Measurements from ENCODE around the gene RDH16. TPM values are rescaled to one million over a fixed set of nuclear protein-coding genes. Genes with fewer than 3 reads are reported as not detected.
"Not testable (repeated sequence)": the region's sequence is repeated elsewhere in the genome, so short reads cannot be mapped to it uniquely, and the experiment has no call there.

The RDH16 gene
- total RNA-seq, 2 donors from 2014 or later, result 1.1 to 3.0 TPM

DNA sequence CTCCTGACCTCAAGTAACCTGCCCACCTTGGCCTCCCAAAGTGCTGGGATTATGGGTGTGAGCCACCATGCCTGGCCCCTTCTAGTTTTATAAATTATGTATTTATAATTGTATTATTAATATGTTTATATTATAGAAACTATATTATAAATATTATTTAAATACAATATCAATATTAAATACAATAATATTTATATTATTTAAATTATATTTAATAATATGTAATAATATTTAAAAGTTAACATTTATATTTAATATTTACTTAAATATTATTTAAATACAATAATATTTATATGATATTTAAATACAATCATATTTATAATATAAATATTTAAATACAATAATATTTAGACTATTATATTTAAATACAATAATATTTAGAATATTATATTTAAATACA lies 43.2 kb downstream of the RDH16 start:
- Mint-ChIP-seq H3K9me3 (peaks cover 32% of the 10 kb centered on the region), H3K4me1 (no peaks in the 10 kb centered on the region), H3K36me3 (ENCODE audit: low read depth) (no peaks in the 10 kb centered on the region), H3K27me3 (ENCODE audit: insufficient read depth) (no peaks in the 10 kb centered on the region), H3K4me3 (no peak overlapping the region), H3K27ac (no peak overlapping the region)
- Histone ChIP-seq H3K9ac (ENCODE audit: extremely low read depth, low read length, poor library complexity, severe bottlenecking) (no peak overlapping the region), H3K27me3 (ENCODE audit: control insufficient read depth, insufficient read depth, low read length, poor library complexity, severe bottlenecking) (no peaks in the 10 kb centered on the region), H3K27ac (ENCODE audit: low read depth, low read length) (no peak overlapping the region), H3K36me3 (ENCODE audit: control insufficient read depth, insufficient read depth, low read length) (no peaks in the 10 kb centered on the region), H3K4me3 (ENCODE audit: low read length) (no peak overlapping the region), H3K9me3 (ENCODE audit: control insufficient read depth, low read length) (peaks cover 19% of the 10 kb centered on the region), H3K4me1 (ENCODE audit: control insufficient read depth, insufficient read depth, low read length) (no peaks in the 10 kb centered on the region)
- no peak for DNase-seq
- TF ChIP-seq, protein P1, sequence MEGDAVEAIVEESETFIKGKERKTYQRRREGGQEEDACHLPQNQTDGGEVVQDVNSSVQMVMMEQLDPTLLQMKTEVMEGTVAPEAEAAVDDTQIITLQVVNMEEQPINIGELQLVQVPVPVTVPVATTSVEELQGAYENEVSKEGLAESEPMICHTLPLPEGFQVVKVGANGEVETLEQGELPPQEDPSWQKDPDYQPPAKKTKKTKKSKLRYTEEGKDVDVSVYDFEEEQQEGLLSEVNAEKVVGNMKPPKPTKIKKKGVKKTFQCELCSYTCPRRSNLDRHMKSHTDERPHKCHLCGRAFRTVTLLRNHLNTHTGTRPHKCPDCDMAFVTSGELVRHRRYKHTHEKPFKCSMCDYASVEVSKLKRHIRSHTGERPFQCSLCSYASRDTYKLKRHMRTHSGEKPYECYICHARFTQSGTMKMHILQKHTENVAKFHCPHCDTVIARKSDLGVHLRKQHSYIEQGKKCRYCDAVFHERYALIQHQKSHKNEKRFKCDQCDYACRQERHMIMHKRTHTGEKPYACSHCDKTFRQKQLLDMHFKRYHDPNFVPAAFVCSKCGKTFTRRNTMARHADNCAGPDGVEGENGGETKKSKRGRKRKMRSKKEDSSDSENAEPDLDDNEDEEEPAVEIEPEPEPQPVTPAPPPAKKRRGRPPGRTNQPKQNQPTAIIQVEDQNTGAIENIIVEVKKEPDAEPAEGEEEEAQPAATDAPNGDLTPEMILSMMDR (conservative IDR thresholded peaks at IDR 0.05), result no peak

DNA sequence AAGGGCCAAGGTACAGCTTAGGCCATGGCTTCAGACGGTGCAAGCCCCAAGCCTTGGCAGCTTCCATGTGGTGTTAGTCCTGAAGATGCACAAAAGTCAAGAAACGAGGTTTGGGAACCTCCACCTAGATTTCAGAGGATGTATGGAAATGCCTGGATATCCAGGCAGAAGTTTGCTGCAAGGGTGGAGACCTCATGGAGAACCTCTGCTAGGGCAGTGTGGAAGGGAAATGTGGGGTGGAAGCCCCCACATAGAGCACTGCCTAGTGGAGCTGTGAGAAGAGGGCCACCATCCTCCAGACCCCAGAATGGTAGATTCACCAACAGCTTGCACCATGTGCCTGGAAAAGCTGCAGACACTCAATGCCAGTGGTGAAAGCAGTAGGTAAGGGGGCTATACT lies 48.0 kb downstream of the RDH16 start:
- H3K9me3 ChIP-seq (ENCODE audit: control insufficient read depth, low read length), result peaks cover 25% of the 10 kb centered on the region
- not testable (repeated sequence) for DNase-seq; H3K4me1 ChIP-seq (ENCODE audit: control insufficient read depth, insufficient read depth, low read length); H3K27ac ChIP-seq (ENCODE audit: low read depth, low read length); H3K27me3 ChIP-seq (ENCODE audit: control insufficient read depth, insufficient read depth, low read length, poor library complexity, severe bottlenecking); H3K4me3 ChIP-seq (ENCODE audit: low read length); H3K9ac ChIP-seq (ENCODE audit: extremely low read depth, low read length, poor library complexity, severe bottlenecking); H3K36me3 Mint-ChIP-seq (ENCODE audit: low read depth); H3K27me3 Mint-ChIP-seq (ENCODE audit: insufficient read depth); H3K4me1 Mint-ChIP-seq; H3K4me3 Mint-ChIP-seq; H3K36me3 ChIP-seq (ENCODE audit: control insufficient read depth, insufficient read depth, low read length); H3K27ac Mint-ChIP-seq
- peaks cover 53% of the 10 kb centered on the region for H3K9me3 Mint-ChIP-seq
- 49 to 66% methylated on average over 2 of the region's 2 CpGs for WGBS, 2 experiments (ENCODE audit: insufficient coverage in 1 of 2, insufficient read length in 1 of 2)

DNA sequence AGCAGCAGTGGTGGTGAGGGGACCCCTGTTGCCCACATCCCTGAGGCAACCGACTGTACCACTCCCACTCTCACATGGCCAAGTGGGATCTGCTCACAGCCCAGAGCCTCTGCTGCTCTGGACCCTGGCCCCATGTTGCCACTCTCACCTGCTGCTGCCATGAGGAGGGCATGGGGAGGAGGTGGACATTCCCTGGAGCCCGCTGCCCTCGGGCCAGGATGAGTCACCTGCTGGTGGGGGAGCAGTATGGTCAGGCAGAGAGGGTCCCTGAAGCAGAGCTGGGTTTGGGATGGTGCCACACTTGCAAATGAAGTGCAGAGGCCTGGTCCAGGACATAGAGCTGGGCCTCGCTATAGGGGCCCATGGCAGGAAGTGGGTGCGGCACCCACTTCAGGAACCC lies 49.3 kb downstream of the RDH16 start:
- Mint-ChIP-seq H3K36me3 (ENCODE audit: low read depth) (no peaks in the 10 kb centered on the region), H3K4me1 (no peaks in the 10 kb centered on the region), H3K4me3 (no peak overlapping the region), H3K27me3 (ENCODE audit: insufficient read depth) (peaks cover 4% of the 10 kb centered on the region), H3K9me3 (peaks cover 62% of the 10 kb centered on the region), H3K27ac (no peak overlapping the region)
- no peak overlapping the region for H3K4me3 ChIP-seq (ENCODE audit: low read length)
- TF ChIP-seq, protein P1 (conservative IDR thresholded peaks at IDR 0.05), result no peak
- no peak overlapping the region for H3K27ac ChIP-seq (ENCODE audit: low read depth, low read length)
- DNase-seq, result no peak
- H3K27me3 ChIP-seq (ENCODE audit: control insufficient read depth, insufficient read depth, low read length, poor library complexity, severe bottlenecking), result no peaks in the 10 kb centered on the region
- H3K9me3 ChIP-seq (ENCODE audit: control insufficient read depth, low read length), result peaks cover 34% of the 10 kb centered on the region
- no peak overlapping the region for H3K9ac ChIP-seq (ENCODE audit: extremely low read depth, low read length, poor library complexity, severe bottlenecking)
- no peaks in the 10 kb centered on the region for H3K4me1 ChIP-seq (ENCODE audit: control insufficient read depth, insufficient read depth, low read length)
- 60 to 91% methylated on average over 2 to 5 of the region's 5 CpGs for WGBS, 2 experiments (ENCODE audit: insufficient coverage in 1 of 2, insufficient read length in 1 of 2)
- H3K36me3 ChIP-seq (ENCODE audit: control insufficient read depth, insufficient read depth, low read length), result no peaks in the 10 kb centered on the region

DNA sequence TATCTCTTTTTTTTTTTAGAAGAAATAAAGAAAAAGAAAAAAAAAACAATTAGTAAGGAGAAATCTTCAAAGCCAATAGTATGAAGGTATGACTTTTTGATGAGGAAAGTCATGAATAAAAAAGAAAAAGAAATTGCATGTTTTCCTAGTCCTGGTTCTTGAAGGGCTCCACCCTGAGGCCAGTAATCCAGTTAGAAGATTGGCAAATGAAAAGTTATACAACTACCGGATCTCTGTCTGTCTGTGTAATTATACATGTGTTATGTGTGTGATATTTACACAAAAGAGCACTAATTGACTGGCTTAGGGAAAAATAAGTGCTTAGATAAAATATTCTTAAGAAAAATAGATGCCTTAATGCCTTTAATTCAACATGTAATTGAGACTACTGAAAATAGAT lies 51.6 kb downstream of the RDH16 start:
- no peak for DNase-seq
- peaks cover 69% of the 10 kb centered on the region for H3K9me3 Mint-ChIP-seq
- H3K27ac ChIP-seq (ENCODE audit: low read depth, low read length), result no peak overlapping the region
- no peaks in the 10 kb centered on the region for H3K27me3 ChIP-seq (ENCODE audit: control insufficient read depth, insufficient read depth, low read length, poor library complexity, severe bottlenecking)
- H3K4me1 ChIP-seq (ENCODE audit: control insufficient read depth, insufficient read depth, low read length), result no peaks in the 10 kb centered on the region
- H3K9ac ChIP-seq (ENCODE audit: extremely low read depth, low read length, poor library complexity, severe bottlenecking), result no peak overlapping the region
- peaks cover 36% of the 10 kb centered on the region for H3K9me3 ChIP-seq (ENCODE audit: control insufficient read depth, low read length)
- TF ChIP-seq, protein P1 (conservative IDR thresholded peaks at IDR 0.05), result no peak
- WGBS, 2 experiments (ENCODE audit: insufficient coverage in 1 of 2, insufficient read length in 1 of 2), result 100% methylated on average over 1 of the region's 1 CpG; no CpG with 5 or more reads in 1 of the 2 experiments
- no peaks in the 10 kb centered on the region for H3K36me3 Mint-ChIP-seq (ENCODE audit: low read depth)
- H3K36me3 ChIP-seq (ENCODE audit: control insufficient read depth, insufficient read depth, low read length), result no peaks in the 10 kb centered on the region
- no peak overlapping the region for H3K4me3 ChIP-seq (ENCODE audit: low read length)
- no peak overlapping the region for H3K27ac Mint-ChIP-seq
- no peak overlapping the region for H3K4me3 Mint-ChIP-seq
- peaks cover 4% of the 10 kb centered on the region for H3K27me3 Mint-ChIP-seq (ENCODE audit: insufficient read depth)
- H3K4me1 Mint-ChIP-seq, result no peaks in the 10 kb centered on the region
